Aorta (tissue), 5 donors: ENCODE measurements around the gene PNPT1. TPM values are rescaled to one million over a fixed set of nuclear protein-coding genes. Genes with fewer than 3 reads are reported as not detected.
A peak's percentile ranks its signal among the peaks of the same experiment; 100 is the strongest.
"Not testable (repeated sequence)": the region's sequence is repeated elsewhere in the genome, so short reads cannot be mapped to it uniquely, and the experiment has no call there.

ENCODE experiments used
- ATAC-seq: fragments of 200-7000 bp; cut with Tn5 transposase; one replicate; pipeline ENCODE4 v1.9.1; 2022; ENCODE audit warnings: moderate library complexity; ENCODE audit not compliant: low FRiP score
- DNase-seq, 2 donors: peaks; one replicate each; pipeline ENCODE4 v3.0.0-alpha.2; 2020
- H3K27ac ChIP-seq, 2 donors: one replicate each; pipeline ENCODE4 v1.5.1; 2013; ENCODE audit warnings: low read length in 2 of 2, mild to moderate bottlenecking in 2 of 2, moderate library complexity in 2 of 2, control low read depth in 1 of 2, inconsistent platforms in 1 of 2, low read depth in 1 of 2
- H3K27me3 ChIP-seq, 2 donors: one replicate each; pipeline ENCODE4 v1.6.1; 2013; ENCODE audit warnings: control low read depth in 1 of 2, low read length in 1 of 2, mild to moderate bottlenecking in 1 of 2, moderate library complexity in 1 of 2; ENCODE audit not compliant: insufficient read depth in 2 of 2, control insufficient read depth in 1 of 2
- H3K36me3 ChIP-seq, 2 donors: one replicate each; pipeline ENCODE4 v1.6.1; 2013; ENCODE audit warnings: control low read depth in 1 of 2, low read length in 1 of 2, mild to moderate bottlenecking in 1 of 2; ENCODE audit not compliant: insufficient read depth in 2 of 2, control insufficient read depth in 1 of 2
- H3K4me1 ChIP-seq, 2 donors: one replicate each; pipeline ENCODE4 v1.6.1; 2013; ENCODE audit warnings: low read length in 2 of 2, control low read depth in 1 of 2, mild to moderate bottlenecking in 1 of 2, moderate library complexity in 1 of 2; ENCODE audit not compliant: insufficient read depth in 2 of 2, control insufficient read depth in 1 of 2
- H3K4me3 ChIP-seq, 2 donors: one replicate each; pipeline ENCODE4 v1.5.1; 2013; ENCODE audit warnings: low read length in 2 of 2, control low read depth in 1 of 2, mild to moderate bottlenecking in 1 of 2
- H3K9me3 ChIP-seq: one replicate; pipeline ENCODE4 v1.6.1; 2013; ENCODE audit warnings: mild to moderate bottlenecking, low read length; ENCODE audit not compliant: control insufficient read depth
- WGBS, 2 donors: extraction: QIAGEN DNeasy Blood & Tissue Kit; methylation state at CpG; one replicate each; pipeline ENCODE4 v1.1.7; 2013; 5-methylcytosine and 5-hydroxymethylcytosine counted together
- intact Hi-C, 2 donors: fragments of 100-400 bp; cut with DNase I; formaldehyde crosslinking; loops; one replicate each; pipeline versions ENCODE4 v1.14.2 to v1.15.0; 2022
- long read RNA-seq, 2 donors: library from polyadenylated mRNA; unstranded; transcript quantifications; one replicate each; pipeline ENCODE4 v2.0.0, GENCODE V29; 2020 to 2021
- polyA plus RNA-seq, 2 donors: library from polyadenylated mRNA; stranded (reverse); fragments of 200-250 nt; gene quantifications; one replicate each; pipeline ENCODE4 v1.2.3, GENCODE V29; 2013
- total RNA-seq, 2 donors: library from RNA; stranded (reverse); fragmentation: NEBNext Ultra II Directional; extraction: Animal tissue kit (Norgen Biotek cat#: 25700); gene quantifications; one replicate each; pipeline ENCODE4 v1.2.1, GENCODE V29; 2021
- donor health status: healthy with polysubstance abuse.
- donor health status: Bipolar disorder and iron deficiency.
- donor health status: DM: no; HTN: no; CAD: no.
- donor health status: DM: no; HTN: no; CAD: no.
- donor health status: DM: yes; HTN: yes; CAD: no.

PNPT1 gene
- 10 to 100 TPM; 17.2 to 20.7 TPM for total RNA-seq
- polyA plus RNA-seq, result 1 to 10 TPM; 5.4 to 7.1 TPM
- long read RNA-seq, donor 1, full-length matches to known transcripts, result 18 of 45 reads
- long read RNA-seq, donor 1, partial matches to known transcripts, result 12 of 45 reads
- long read RNA-seq, donor 1, other reads (novel, unspliced or antisense), result 15 of 45 reads
- long read RNA-seq, donor 2, full-length matches to known transcripts, result 6 of 17 reads
- long read RNA-seq, donor 2, partial matches to known transcripts, result 4 of 17 reads
- long read RNA-seq, donor 2, other reads (novel, unspliced or antisense), result 7 of 17 reads

GRCh38 chr2:55693181-55694125 is at the start of gene PNPT1:
TSS of gene PNPT1 (minus strand) at chr2:55693844. CDS start at chr2:55693823, 21 bp downstream.
- no peak within 1 kb of the TSS for H3K27ac ChIP-seq
- no peaks in the 10 kb centered on the region for H3K36me3 ChIP-seq
- peak within 1 kb of the TSS; percentile 80 to 84 for H3K4me3 ChIP-seq
- intact Hi-C loops, result no loop called here
- H3K27me3 ChIP-seq, result no peaks in the 10 kb centered on the region
- no peaks in the 10 kb centered on the region for H3K9me3 ChIP-seq
- H3K4me1 ChIP-seq, result no peaks in the 10 kb centered on the region
- DNase-seq (peak; percentile 97), ATAC-seq (peak; percentile 99)
- 0 to 1% methylated on average over 56 of the region's 56 CpGs for WGBS, 2 donors

GRCh38 chr2:55742996-55743395 is 49.4 kb upstream of the PNPT1 start:
- ATAC-seq (no peak), DNase-seq (no peak)
- no peaks in the 10 kb centered on the region for H3K27me3 ChIP-seq
- H3K4me3 ChIP-seq, result no peak overlapping the region
- H3K36me3 ChIP-seq, result no peaks in the 10 kb centered on the region
- WGBS, 2 donors, result 71 to 89% methylated on average over 3 of the region's 3 CpGs
- no peak overlapping the region for H3K27ac ChIP-seq
- H3K9me3 ChIP-seq, result no peaks in the 10 kb centered on the region
- H3K4me1 ChIP-seq, result no peaks in the 10 kb centered on the region
- intact Hi-C loops, result no loop called here

- DNase-seq, H3K4me3 ChIP-seq, H3K27me3 ChIP-seq, H3K9me3 ChIP-seq, H3K27ac ChIP-seq, H3K36me3 ChIP-seq, H3K4me1 ChIP-seq, intact Hi-C loops, ATAC-seq: not testable (repeated sequence)
- 75 to 85% methylated on average over 5 of the region's 5 CpGs for WGBS, 2 donors
These were observed 42.4 kb upstream of the PNPT1 start for GRCh38 chr2:55736019-55736536.

- no peak for DNase-seq
- no peak for ATAC-seq
- Histone ChIP-seq H3K4me3 (no peak overlapping the region), H3K27ac (no peak overlapping the region), H3K4me1 (no peaks in the 10 kb centered on the region), H3K27me3 (no peaks in the 10 kb centered on the region), H3K9me3 (no peaks in the 10 kb centered on the region), H3K36me3 (no peaks in the 10 kb centered on the region)
- intact Hi-C loops, result no loop called here
- WGBS, 2 donors, result 84 to 87% methylated on average over 1 of the region's 1 CpG
These were observed 41.1 kb upstream of the PNPT1 start for GRCh38 chr2:55734726-55735125.

- H3K9me3 ChIP-seq, result no peaks in the 10 kb centered on the region
- H3K36me3 ChIP-seq, result no peaks in the 10 kb centered on the region
- H3K4me1 ChIP-seq, result no peaks in the 10 kb centered on the region
- intact Hi-C loops, result no loop called here
- WGBS, 2 donors, result 20 to 28% methylated on average over 1 of the region's 1 CpG
- ATAC-seq, result no peak
- H3K4me3 ChIP-seq, result no peak overlapping the region
- DNase-seq, result no peak
- H3K27me3 ChIP-seq, result no peaks in the 10 kb centered on the region
- H3K27ac ChIP-seq, result no peak overlapping the region
These were observed 39.7 kb upstream of the PNPT1 start for GRCh38 chr2:55733335-55733734.

GRCh38 chr2:55732854-55733253 is 39.2 kb upstream of the PNPT1 start:
- H3K4me3 ChIP-seq, result no peak overlapping the region
- no peaks in the 10 kb centered on the region for H3K4me1 ChIP-seq
- no peak overlapping the region for H3K27ac ChIP-seq
- DNase-seq (no peak), ATAC-seq (no peak)
- no peaks in the 10 kb centered on the region for H3K27me3 ChIP-seq
- intact Hi-C loops, result no loop called here
- WGBS, 2 donors, result 57 to 62% methylated on average over 4 of the region's 4 CpGs
- H3K36me3 ChIP-seq, result no peaks in the 10 kb centered on the region
- no peaks in the 10 kb centered on the region for H3K9me3 ChIP-seq

- intact Hi-C loops, result no loop called here
- Histone ChIP-seq H3K36me3 (no peaks in the 10 kb centered on the region), H3K9me3 (no peaks in the 10 kb centered on the region), H3K4me3 (no peak overlapping the region), H3K27me3 (no peaks in the 10 kb centered on the region), H3K4me1 (no peaks in the 10 kb centered on the region), H3K27ac (no peak overlapping the region)
- WGBS, 2 donors, result 69 to 71% methylated on average over 1 of the region's 1 CpG
- DNase-seq (no peak), ATAC-seq (no peak)
These were observed 35.6 kb upstream of the PNPT1 start for GRCh38 chr2:55729136-55729685.

- intact Hi-C loops, result no loop called here
- H3K36me3 ChIP-seq, result no peaks in the 10 kb centered on the region
- H3K27ac ChIP-seq, result no peak overlapping the region
- ATAC-seq (no peak), DNase-seq (no peak)
- no peaks in the 10 kb centered on the region for H3K4me1 ChIP-seq
- no peaks in the 10 kb centered on the region for H3K9me3 ChIP-seq
- H3K4me3 ChIP-seq, result no peak overlapping the region
- 86% methylated on average over 5 of the region's 5 CpGs for WGBS, 2 donors
- no peaks in the 10 kb centered on the region for H3K27me3 ChIP-seq
These were observed 28.1 kb upstream of the PNPT1 start for GRCh38 chr2:55721596-55722215.
